ENCODE results near the gene EXOC1L.

- TF ChIP-seq CTCF (conservative IDR thresholded peaks at IDR 0.05 in 1 of 2, IDR thresholded peaks at IDR 0.05 in 1 of 2; ENCODE audit: extremely low read depth in 1 of 2, insufficient read depth in 1 of 2, low read depth in 1 of 2, low read length in 2 of 2) (no peak), EZH2 (IDR thresholded peaks at IDR 0.05; ENCODE audit: borderline replicate concordance, low read length) (no peak)
Observed at GRCh38 chr4:55791666-55792065, 27.9 kb upstream of the EXOC1L start.
